ENCODE data around the gene SLC25A34.

SLC25A34 gene

GRCh38 chr1:15707239-15707925, 28.7 kb upstream of the SLC25A34 start:
- no peak overlapping the region for H3K4me2 ChIP-seq (ENCODE audit: insufficient read depth, low read length, poor library complexity, severe bottlenecking)
- H3K79me1 ChIP-seq (ENCODE audit: low read depth, low read length) = peaks cover 5% of the 10 kb centered on the region
- no CpG with 5 or more reads among the region's 8 CpGs for WGBS, 2 donors (ENCODE audit: extremely low coverage in 2 of 2, insufficient read length in 2 of 2, insufficient replicate concordance in 1 of 2)
- H4K91ac ChIP-seq (ENCODE audit: low read depth, low read length, poor library complexity) = no peak overlapping the region
- no peak overlapping the region for H2BK15ac ChIP-seq (ENCODE audit: low read length)
- DNase-seq (ENCODE audit: low spot score) = no peak
- H3K14ac ChIP-seq (ENCODE audit: low read length) = no peak overlapping the region
- H3K27me3 ChIP-seq (ENCODE audit: control insufficient read depth in 3 of 3, insufficient read depth in 3 of 3, low read depth in 1 of 3, low read length in 3 of 3) = no peaks in the 10 kb centered on the region
- no peak overlapping the region for H3K27ac ChIP-seq (replicated peaks; ENCODE audit: low read length)
- no peak overlapping the region for H3K9ac ChIP-seq (ENCODE audit: low read depth, low read length, poor library complexity)
- no peak overlapping the region for H3K23ac ChIP-seq (ENCODE audit: low read depth, low read length, poor library complexity)
- H3K9me3 ChIP-seq (replicated peaks in 1 of 2; ENCODE audit: control insufficient read depth in 2 of 2, insufficient read depth in 1 of 2, low read depth in 1 of 2, low read length in 2 of 2) = no peaks in the 10 kb centered on the region
- H2AFZ ChIP-seq (ENCODE audit: low read length) = no peak overlapping the region
- peaks cover 0 to 9% of the 10 kb centered on the region in 2 donors for H3K36me3 ChIP-seq (replicated peaks in 1 of 2; ENCODE audit: control insufficient read depth in 2 of 2, insufficient read depth in 2 of 2, low read length in 2 of 2)
- no peak overlapping the region for H3K18ac ChIP-seq (ENCODE audit: low read length)
- no peak overlapping the region for H3K4me3 ChIP-seq (ENCODE audit: low read length in 2 of 2)
- H2AK5ac ChIP-seq (ENCODE audit: low read depth, low read length) = no peak overlapping the region
- no peak overlapping the region for H4K8ac ChIP-seq (ENCODE audit: low read depth, low read length)
- peaks cover 0 to 5% of the 10 kb centered on the region in 2 donors for H3K4me1 ChIP-seq (ENCODE audit: control insufficient read depth in 2 of 2, insufficient read depth in 1 of 2, low read depth in 1 of 2, low read length in 2 of 2)
- H3K4ac ChIP-seq (ENCODE audit: low read length) = no peak overlapping the region
- H2BK12ac ChIP-seq (ENCODE audit: low read length) = no peak overlapping the region
- no peak overlapping the region for H2BK5ac ChIP-seq (ENCODE audit: low read length)
- no peak overlapping the region for H2BK120ac ChIP-seq (ENCODE audit: low read depth, low read length)

- H3K27ac ChIP-seq (replicated peaks; ENCODE audit: low read length) = no peak overlapping the region
- H2AK5ac ChIP-seq (ENCODE audit: low read depth, low read length) = no peak overlapping the region
- H3K23ac ChIP-seq (ENCODE audit: low read depth, low read length, poor library complexity) = no peak overlapping the region
- peaks cover 0 to 2% of the 10 kb centered on the region in 2 donors for H3K4me1 ChIP-seq (ENCODE audit: control insufficient read depth in 2 of 2, insufficient read depth in 1 of 2, low read depth in 1 of 2, low read length in 2 of 2)
- H4K91ac ChIP-seq (ENCODE audit: low read depth, low read length, poor library complexity) = no peak overlapping the region
- no peak overlapping the region for H3K18ac ChIP-seq (ENCODE audit: low read length)
- H3K9me3 ChIP-seq (replicated peaks in 1 of 2; ENCODE audit: control insufficient read depth in 2 of 2, insufficient read depth in 1 of 2, low read depth in 1 of 2, low read length in 2 of 2) = no peaks in the 10 kb centered on the region
- H2BK5ac ChIP-seq (ENCODE audit: low read length) = no peak overlapping the region
- no peak for DNase-seq (ENCODE audit: low spot score)
- peaks cover 0 to 9% of the 10 kb centered on the region in 2 donors for H3K36me3 ChIP-seq (replicated peaks in 1 of 2; ENCODE audit: control insufficient read depth in 2 of 2, insufficient read depth in 2 of 2, low read length in 2 of 2)
- no peak overlapping the region for H4K8ac ChIP-seq (ENCODE audit: low read depth, low read length)
- no peak overlapping the region for H3K4ac ChIP-seq (ENCODE audit: low read length)
- H3K4me3 ChIP-seq (ENCODE audit: low read length in 2 of 2) = no peak overlapping the region
- H3K14ac ChIP-seq (ENCODE audit: low read length) = no peak overlapping the region
- H3K4me2 ChIP-seq (ENCODE audit: insufficient read depth, low read length, poor library complexity, severe bottlenecking) = no peak overlapping the region
- no peak overlapping the region for H3K9ac ChIP-seq (ENCODE audit: low read depth, low read length, poor library complexity)
- peaks cover 1% of the 10 kb centered on the region for H3K79me1 ChIP-seq (ENCODE audit: low read depth, low read length)
- H2BK120ac ChIP-seq (ENCODE audit: low read depth, low read length) = no peak overlapping the region
- H2BK12ac ChIP-seq (ENCODE audit: low read length) = no peak overlapping the region
- no peak overlapping the region for H2BK15ac ChIP-seq (ENCODE audit: low read length)
- no peak overlapping the region for H2AFZ ChIP-seq (ENCODE audit: low read length)
- no CpG with 5 or more reads among the region's 15 CpGs for WGBS, 2 donors (ENCODE audit: extremely low coverage in 2 of 2, insufficient read length in 2 of 2, insufficient replicate concordance in 1 of 2)
- H3K27me3 ChIP-seq (ENCODE audit: control insufficient read depth in 3 of 3, insufficient read depth in 3 of 3, low read depth in 1 of 3, low read length in 3 of 3) = no peaks in the 10 kb centered on the region
These were observed 27.4 kb upstream of the SLC25A34 start for GRCh38 chr1:15708486-15709137.

- Histone ChIP-seq H3K4me3 (ENCODE audit: low read length in 2 of 2) (no peak overlapping the region), H3K79me1 (ENCODE audit: low read depth, low read length) (peaks cover 1% of the 10 kb centered on the region), H2AK5ac (ENCODE audit: low read depth, low read length) (no peak overlapping the region), H2BK12ac (ENCODE audit: low read length) (no peak overlapping the region), H3K36me3 (replicated peaks in 1 of 2; ENCODE audit: control insufficient read depth in 2 of 2, insufficient read depth in 2 of 2, low read length in 2 of 2) (peaks cover 0 to 9% of the 10 kb centered on the region in 2 donors), H3K4me2 (ENCODE audit: insufficient read depth, low read length, poor library complexity, severe bottlenecking) (no peak overlapping the region), H2AFZ (ENCODE audit: low read length) (no peak overlapping the region), H3K4me1 (ENCODE audit: control insufficient read depth in 2 of 2, insufficient read depth in 1 of 2, low read depth in 1 of 2, low read length in 2 of 2) (no peaks in the 10 kb centered on the region), H3K9ac (ENCODE audit: low read depth, low read length, poor library complexity) (no peak overlapping the region), H3K4ac (ENCODE audit: low read length) (no peak overlapping the region), H3K23ac (ENCODE audit: low read depth, low read length, poor library complexity) (no peak overlapping the region), H3K18ac (ENCODE audit: low read length) (no peak overlapping the region), H3K14ac (ENCODE audit: low read length) (no peak overlapping the region), H4K8ac (ENCODE audit: low read depth, low read length) (no peak overlapping the region), H3K9me3 (replicated peaks in 1 of 2; ENCODE audit: control insufficient read depth in 2 of 2, insufficient read depth in 1 of 2, low read depth in 1 of 2, low read length in 2 of 2) (no peaks in the 10 kb centered on the region), H4K91ac (ENCODE audit: low read depth, low read length, poor library complexity) (no peak overlapping the region), H2BK5ac (ENCODE audit: low read length) (no peak overlapping the region), H2BK15ac (ENCODE audit: low read length) (no peak overlapping the region), H3K27ac (replicated peaks; ENCODE audit: low read length) (no peak overlapping the region), H3K27me3 (ENCODE audit: control insufficient read depth in 3 of 3, insufficient read depth in 3 of 3, low read depth in 1 of 3, low read length in 3 of 3) (no peaks in the 10 kb centered on the region), H2BK120ac (ENCODE audit: low read depth, low read length) (no peak overlapping the region)
- WGBS, 2 donors (ENCODE audit: extremely low coverage in 2 of 2, insufficient read length in 2 of 2, insufficient replicate concordance in 1 of 2) = no CpG with 5 or more reads among the region's 4 CpGs
- DNase-seq (ENCODE audit: low spot score) = no peak
These were observed 26.8 kb upstream of the SLC25A34 start for GRCh38 chr1:15709226-15709625.

GRCh38 chr1:15712168-15712567, 23.9 kb upstream of the SLC25A34 start:
- Histone ChIP-seq H4K91ac (ENCODE audit: low read depth, low read length, poor library complexity) (no peak overlapping the region), H3K27me3 (ENCODE audit: control insufficient read depth in 3 of 3, insufficient read depth in 3 of 3, low read depth in 1 of 3, low read length in 3 of 3) (no peaks in the 10 kb centered on the region), H2AFZ (ENCODE audit: low read length) (no peak overlapping the region), H3K9me3 (replicated peaks in 1 of 2; ENCODE audit: control insufficient read depth in 2 of 2, insufficient read depth in 1 of 2, low read depth in 1 of 2, low read length in 2 of 2) (no peaks in the 10 kb centered on the region), H3K36me3 (replicated peaks in 1 of 2; ENCODE audit: control insufficient read depth in 2 of 2, insufficient read depth in 2 of 2, low read length in 2 of 2) (peaks cover 11 to 17% of the 10 kb centered on the region in 2 donors), H3K14ac (ENCODE audit: low read length) (no peak overlapping the region), H3K4ac (ENCODE audit: low read length) (no peak overlapping the region), H3K4me1 (ENCODE audit: control insufficient read depth in 2 of 2, insufficient read depth in 1 of 2, low read depth in 1 of 2, low read length in 2 of 2) (no peaks in the 10 kb centered on the region), H3K18ac (ENCODE audit: low read length) (no peak overlapping the region), H2BK12ac (ENCODE audit: low read length) (no peak overlapping the region), H3K4me2 (ENCODE audit: insufficient read depth, low read length, poor library complexity, severe bottlenecking) (no peak overlapping the region), H3K4me3 (ENCODE audit: low read length in 2 of 2) (peak overlapping the region in 1 of 2 donors; percentile 64), H4K8ac (ENCODE audit: low read depth, low read length) (no peak overlapping the region), H2BK5ac (ENCODE audit: low read length) (no peak overlapping the region), H2BK15ac (ENCODE audit: low read length) (no peak overlapping the region), H2BK120ac (ENCODE audit: low read depth, low read length) (no peak overlapping the region), H3K27ac (replicated peaks; ENCODE audit: low read length) (no peak overlapping the region), H2AK5ac (ENCODE audit: low read depth, low read length) (no peak overlapping the region), H3K23ac (ENCODE audit: low read depth, low read length, poor library complexity) (no peak overlapping the region), H3K79me1 (ENCODE audit: low read depth, low read length) (peaks cover 2% of the 10 kb centered on the region), H3K9ac (ENCODE audit: low read depth, low read length, poor library complexity) (no peak overlapping the region)
- DNase-seq (ENCODE audit: low spot score) = no peak
- no CpG with 5 or more reads among the region's 4 CpGs for WGBS, 2 donors (ENCODE audit: extremely low coverage in 2 of 2, insufficient read length in 2 of 2, insufficient replicate concordance in 1 of 2)
